Endodermal cell (in vitro differentiated cells): ENCODE measurements around the gene SNCAIP. TPM values are rescaled to one million over a fixed set of nuclear protein-coding genes. Genes with fewer than 3 reads are reported as not detected.

Source experiments
- DNase-seq: peaks from one replicate; pipeline ENCODE4 v3.0.0-alpha.2; 2017
- H3K27ac ChIP-seq: 2 replicates; pipeline ENCODE4 v1.5.1; 2013; ENCODE audit warnings: mild to moderate bottlenecking, low read depth, low read length, moderate library complexity
- H3K27me3 ChIP-seq: 2 replicates; pipeline ENCODE4 v1.6.1; 2013; ENCODE audit warnings: mild to moderate bottlenecking, low read length, moderate library complexity; ENCODE audit not compliant: insufficient read depth, control insufficient read depth, poor library complexity, severe bottlenecking
- H3K36me3 ChIP-seq: 2 replicates; pipeline ENCODE4 v1.7.0; 2013; ENCODE audit warnings: mild to moderate bottlenecking, low read length, moderate library complexity; ENCODE audit not compliant: control insufficient read depth, insufficient read depth
- H3K4me1 ChIP-seq: one replicate; pipeline ENCODE4 v1.7.0; 2013; ENCODE audit warnings: low read length; ENCODE audit not compliant: control insufficient read depth, insufficient read depth
- H3K4me3 ChIP-seq: 2 replicates; pipeline ENCODE4 v1.5.1; 2013; ENCODE audit warnings: mild to moderate bottlenecking, low read length, moderate library complexity
- H3K9ac ChIP-seq: 2 replicates; pipeline ENCODE4 v1.6.1; 2013; ENCODE audit warnings: mild to moderate bottlenecking, low read length, moderate library complexity; ENCODE audit not compliant: poor library complexity, severe bottlenecking; ENCODE audit errors: extremely low read depth
- H3K9me3 ChIP-seq: 2 replicates; pipeline ENCODE4 v1.6.1; 2013; ENCODE audit warnings: mild to moderate bottlenecking, low read length, moderate library complexity; ENCODE audit not compliant: control insufficient read depth
- H3K27ac Mint-ChIP-seq: 2 replicates; pipeline ENCODE4 v1.8.0; 2020; ENCODE audit warnings: mixed read lengths
- H3K27me3 Mint-ChIP-seq: 2 replicates; pipeline ENCODE4 v1.8.0; 2021; ENCODE audit warnings: mild to moderate bottlenecking, mixed read lengths; ENCODE audit not compliant: insufficient read depth
- H3K36me3 Mint-ChIP-seq: 2 replicates; pipeline ENCODE4 v1.8.0; 2020; ENCODE audit warnings: low read depth, mixed read lengths
- H3K4me1 Mint-ChIP-seq: 2 replicates; pipeline ENCODE4 v1.8.0; 2020; ENCODE audit warnings: mixed read lengths
- H3K4me3 Mint-ChIP-seq: 2 replicates; pipeline ENCODE4 v1.8.0; 2020; ENCODE audit warnings: mild to moderate bottlenecking, moderate library complexity, mixed read lengths
- H3K9me3 Mint-ChIP-seq: 2 replicates; pipeline ENCODE4 v1.8.0; 2020; ENCODE audit warnings: mild to moderate bottlenecking, mixed read lengths
- WGBS, 2 experiments: methylation state at CpG; one replicate each; pipeline versions ENCODE4 v1.1.5 to v1.1.7; 2013; ENCODE audit warnings: missing lambda C conversion rate in 2 of 2, mixed read lengths in 1 of 2; ENCODE audit not compliant: insufficient coverage in 1 of 2, insufficient read length in 1 of 2; 5-methylcytosine and 5-hydroxymethylcytosine counted together
- total RNA-seq, 2 donors: library from RNA; stranded (reverse); fragmentation: NEBNext Ultra II Directional in 1 of 2; extraction: Animal tissue kit (Norgen Biotek cat#: 25700) in 1 of 2; gene quantifications; 2 replicates in 1 of 2; 3 replicates in 1 of 2; pipeline ENCODE4 v1.2.1, GENCODE V29; 2021
- TF ChIP-seq, protein P1 (sequence below): fragments of 200-600 bp; sonication (generic); conservative IDR thresholded peaks from 2 replicates; pipeline ENCODE4 v1.5.0; 2021; ENCODE audit warnings: antibody characterized with exemption, mild to moderate bottlenecking

SNCAIP gene
- total RNA-seq, 2 donors from 2014 or later: 1.4 to 2.1 TPM

DNA sequence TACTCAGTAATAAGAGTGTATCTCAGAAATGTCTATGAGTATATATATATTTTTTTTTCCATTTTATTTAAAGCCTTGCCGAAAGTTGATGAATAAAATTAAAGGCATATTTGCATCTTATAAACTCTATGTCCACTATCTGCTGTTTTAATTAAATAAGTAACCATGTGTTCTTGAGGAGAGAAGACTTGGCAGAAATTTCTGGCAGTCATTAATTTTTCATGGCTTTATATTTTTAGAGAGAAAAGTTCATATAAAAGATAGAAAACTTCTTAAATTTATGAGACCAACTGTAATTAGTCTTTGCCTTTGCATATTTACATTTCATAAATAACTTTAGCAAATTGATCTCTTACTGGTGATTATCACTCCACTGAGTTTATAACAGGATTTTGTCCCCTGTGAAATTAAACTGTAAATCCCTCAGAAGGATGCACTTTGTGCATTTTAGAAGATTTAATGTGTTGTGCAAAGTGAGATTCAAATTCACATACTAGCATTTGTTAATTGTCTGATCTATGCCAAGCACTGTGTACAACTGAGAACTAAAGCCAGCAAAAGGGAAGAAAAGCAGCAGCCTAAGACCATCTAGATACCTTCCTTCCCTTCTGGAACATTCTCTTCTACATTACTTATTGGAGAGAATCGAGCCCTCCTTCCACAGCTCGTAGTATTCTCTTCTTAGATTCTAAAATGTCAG is 108.7 kb downstream of the SNCAIP start:
- no peaks in the 10 kb centered on the region for H3K27me3 Mint-ChIP-seq
- H3K9ac ChIP-seq: no peak overlapping the region
- DNase-seq: no peak
- no peaks in the 10 kb centered on the region for H3K9me3 Mint-ChIP-seq
- no peak overlapping the region for H3K27ac Mint-ChIP-seq
- no peaks in the 10 kb centered on the region for H3K36me3 Mint-ChIP-seq
- H3K4me3 ChIP-seq: no peak overlapping the region
- peaks cover 6% of the 10 kb centered on the region for H3K4me1 Mint-ChIP-seq
- no peak overlapping the region for H3K27ac ChIP-seq
- no peak overlapping the region for H3K4me3 Mint-ChIP-seq
- WGBS, 2 experiments: 92 to 100% methylated on average over 2 of the region's 3 CpGs
- TF ChIP-seq, protein P1, sequence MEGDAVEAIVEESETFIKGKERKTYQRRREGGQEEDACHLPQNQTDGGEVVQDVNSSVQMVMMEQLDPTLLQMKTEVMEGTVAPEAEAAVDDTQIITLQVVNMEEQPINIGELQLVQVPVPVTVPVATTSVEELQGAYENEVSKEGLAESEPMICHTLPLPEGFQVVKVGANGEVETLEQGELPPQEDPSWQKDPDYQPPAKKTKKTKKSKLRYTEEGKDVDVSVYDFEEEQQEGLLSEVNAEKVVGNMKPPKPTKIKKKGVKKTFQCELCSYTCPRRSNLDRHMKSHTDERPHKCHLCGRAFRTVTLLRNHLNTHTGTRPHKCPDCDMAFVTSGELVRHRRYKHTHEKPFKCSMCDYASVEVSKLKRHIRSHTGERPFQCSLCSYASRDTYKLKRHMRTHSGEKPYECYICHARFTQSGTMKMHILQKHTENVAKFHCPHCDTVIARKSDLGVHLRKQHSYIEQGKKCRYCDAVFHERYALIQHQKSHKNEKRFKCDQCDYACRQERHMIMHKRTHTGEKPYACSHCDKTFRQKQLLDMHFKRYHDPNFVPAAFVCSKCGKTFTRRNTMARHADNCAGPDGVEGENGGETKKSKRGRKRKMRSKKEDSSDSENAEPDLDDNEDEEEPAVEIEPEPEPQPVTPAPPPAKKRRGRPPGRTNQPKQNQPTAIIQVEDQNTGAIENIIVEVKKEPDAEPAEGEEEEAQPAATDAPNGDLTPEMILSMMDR: no peak
- H3K27me3 ChIP-seq: no peaks in the 10 kb centered on the region
- no peaks in the 10 kb centered on the region for H3K9me3 ChIP-seq
- H3K36me3 ChIP-seq: no peaks in the 10 kb centered on the region
- no peaks in the 10 kb centered on the region for H3K4me1 ChIP-seq

GRCh38 chr5:122421374-122422079 is 109.5 kb downstream of the SNCAIP start:
- no peaks in the 10 kb centered on the region for H3K27me3 ChIP-seq
- Mint-ChIP-seq H3K4me1 (peaks cover 6% of the 10 kb centered on the region), H3K36me3 (no peaks in the 10 kb centered on the region), H3K27ac (no peak overlapping the region), H3K27me3 (no peaks in the 10 kb centered on the region), H3K4me3 (no peak overlapping the region), H3K9me3 (no peaks in the 10 kb centered on the region)
- no peak overlapping the region for H3K4me3 ChIP-seq
- H3K27ac ChIP-seq: no peak overlapping the region
- 88 to 97% methylated on average over 2 of the region's 2 CpGs for WGBS, 2 experiments
- DNase-seq: no peak
- TF ChIP-seq, protein P1: no peak
- no peaks in the 10 kb centered on the region for H3K4me1 ChIP-seq
- H3K9ac ChIP-seq: no peak overlapping the region
- H3K9me3 ChIP-seq: no peaks in the 10 kb centered on the region
- H3K36me3 ChIP-seq: no peaks in the 10 kb centered on the region

DNA sequence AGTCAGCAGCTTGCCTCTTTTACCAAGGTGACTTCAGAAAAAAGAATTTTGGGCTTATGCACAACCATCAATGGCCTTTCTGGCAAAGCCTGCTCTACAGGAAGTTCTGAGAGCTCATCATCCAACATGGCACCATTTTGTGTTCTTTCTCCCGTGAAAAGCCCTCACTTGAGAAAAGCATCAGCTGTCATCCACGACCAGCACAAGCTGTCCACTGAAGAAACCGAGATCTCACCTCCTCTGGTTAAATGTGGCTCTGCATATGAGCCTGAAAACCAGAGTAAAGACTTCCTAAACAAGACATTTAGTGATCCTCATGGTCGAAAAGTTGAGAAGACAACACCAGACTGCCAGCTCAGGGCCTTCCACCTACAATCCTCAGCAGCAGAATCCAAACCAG is 111.2 kb downstream of the SNCAIP start:
- TF ChIP-seq, protein P1: no peak
- Mint-ChIP-seq H3K36me3 (no peaks in the 10 kb centered on the region), H3K27me3 (no peaks in the 10 kb centered on the region), H3K27ac (no peak overlapping the region), H3K4me3 (no peak overlapping the region), H3K4me1 (peaks cover 3% of the 10 kb centered on the region), H3K9me3 (no peaks in the 10 kb centered on the region)
- no peaks in the 10 kb centered on the region for H3K9me3 ChIP-seq
- no peaks in the 10 kb centered on the region for H3K36me3 ChIP-seq
- WGBS, 2 experiments: 94 to 100% methylated on average over 1 to 4 of the region's 4 CpGs
- H3K4me3 ChIP-seq: no peak overlapping the region
- peak overlapping the region; percentile 82 for H3K27ac ChIP-seq
- no peaks in the 10 kb centered on the region for H3K27me3 ChIP-seq
- DNase-seq: no peak
- H3K9ac ChIP-seq: no peak overlapping the region
- no peaks in the 10 kb centered on the region for H3K4me1 ChIP-seq
